ENCODE measurements around the gene FOXK2. TPM values are rescaled to one million over a fixed set of nuclear protein-coding genes. Genes with fewer than 3 reads are reported as not detected.

The FOXK2 gene
- 10 to 100 TPM; 11.6 to 25.9 (median 18.0) TPM for polyA plus RNA-seq
- long read RNA-seq, donor 1, result 0 reads
- long read RNA-seq, donor 2, full-length matches to known transcripts, result 8 of 27 reads
- long read RNA-seq, donor 2, partial matches to known transcripts, result 8 of 27 reads
- long read RNA-seq, donor 2, other reads (novel, unspliced or antisense), result 11 of 27 reads
- long read RNA-seq, donor 3, full-length matches to known transcripts, result 15 of 15 reads
- long read RNA-seq, donor 3, partial matches to known transcripts, result 0 of 15 reads
- long read RNA-seq, donor 3, other reads (novel, unspliced or antisense), result 0 of 15 reads
- long read RNA-seq, donor 4, result 0 reads
- long read RNA-seq, donor 5, full-length matches to known transcripts, result 8 of 8 reads
- long read RNA-seq, donor 5, partial matches to known transcripts, result 0 of 8 reads
- long read RNA-seq, donor 5, other reads (novel, unspliced or antisense), result 0 of 8 reads
- long read RNA-seq, donor 6, full-length matches to known transcripts, result 4 of 18 reads
- long read RNA-seq, donor 6, partial matches to known transcripts, result 14 of 18 reads
- long read RNA-seq, donor 6, other reads (novel, unspliced or antisense), result 0 of 18 reads
- long read RNA-seq, donor 7, full-length matches to known transcripts, result 15 of 120 reads
- long read RNA-seq, donor 7, partial matches to known transcripts, result 74 of 120 reads
- long read RNA-seq, donor 7, other reads (novel, unspliced or antisense), result 31 of 120 reads
- long read RNA-seq, donor 8, result 0 reads
- long read RNA-seq, donor 9, full-length matches to known transcripts, result 6 of 6 reads
- long read RNA-seq, donor 9, partial matches to known transcripts, result 0 of 6 reads
- long read RNA-seq, donor 9, other reads (novel, unspliced or antisense), result 0 of 6 reads
- long read RNA-seq, donor 10, full-length matches to known transcripts, result 14 of 32 reads
- long read RNA-seq, donor 10, partial matches to known transcripts, result 18 of 32 reads
- long read RNA-seq, donor 10, other reads (novel, unspliced or antisense), result 0 of 32 reads

GRCh38 chr17:82518826-82519810, at the start of gene FOXK2:
TSS of gene FOXK2 (plus strand) at chr17:82519732. CDS start at chr17:82519889, 157 bp downstream.
- Histone ChIP-seq H3K27ac (ENCODE audit: low read depth in 1 of 3, low read length in 2 of 3) (peak within 1 kb of the TSS; percentile 72 to 99 (median 95)), H3K9me3 (ENCODE audit: control insufficient read depth in 2 of 2, insufficient read depth in 1 of 2, low read depth in 1 of 2, low read length in 1 of 2) (peaks cover 0 to under 1% of the 10 kb centered on the region in 2 donors), H3K4me1 (ENCODE audit: control insufficient read depth in 3 of 3, insufficient read depth in 2 of 3, low read depth in 1 of 3, low read length in 2 of 3) (peaks cover 0 to 2% (median 0%) of the 10 kb centered on the region in 3 donors), H3K27me3 (ENCODE audit: control insufficient read depth in 3 of 3, insufficient read depth in 3 of 3, low read length in 3 of 3) (no peaks in the 10 kb centered on the region), H3K4me3 (ENCODE audit: low read depth in 1 of 3, low read length in 3 of 3) (peak within 1 kb of the TSS; percentile 72 to 88 (median 88)), H3K36me3 (ENCODE audit: control insufficient read depth in 3 of 3, insufficient read depth in 2 of 3, low read depth in 1 of 3, low read length in 3 of 3) (peaks cover 0 to 7% (median 0%) of the 10 kb centered on the region in 3 donors)
- FAIRE-seq, result no peak
- 2 to 3% (median 2%) methylated on average over 46 to 114 of the region's 114 CpGs for WGBS, 3 donors
- DNase-seq, result peak; percentile 94 to 98

GRCh38 chr17:82470065-82470464, 49.5 kb upstream of the FOXK2 start:
- WGBS, 3 donors, result 96 to 98% (median 98%) methylated on average over 7 of the region's 7 CpGs
- FAIRE-seq (no peak), DNase-seq (no peak)
- peaks cover 9 to 72% (median 9%) of the 10 kb centered on the region in 3 donors for H3K36me3 ChIP-seq (ENCODE audit: control insufficient read depth in 3 of 3, insufficient read depth in 2 of 3, low read depth in 1 of 3, low read length in 3 of 3)
- H3K4me3 ChIP-seq (ENCODE audit: low read depth in 1 of 3, low read length in 3 of 3), result no peak overlapping the region
- H3K9me3 ChIP-seq (ENCODE audit: control insufficient read depth in 2 of 2, insufficient read depth in 1 of 2, low read depth in 1 of 2, low read length in 1 of 2), result no peaks in the 10 kb centered on the region
- H3K4me1 ChIP-seq (ENCODE audit: control insufficient read depth in 3 of 3, insufficient read depth in 2 of 3, low read depth in 1 of 3, low read length in 2 of 3), result no peaks in the 10 kb centered on the region
- no peaks in the 10 kb centered on the region for H3K27me3 ChIP-seq (ENCODE audit: control insufficient read depth in 3 of 3, insufficient read depth in 3 of 3, low read length in 3 of 3)
- H3K27ac ChIP-seq (ENCODE audit: low read depth in 1 of 3, low read length in 2 of 3), result no peak overlapping the region

GRCh38 chr17:82474223-82475010, 45.1 kb upstream of the FOXK2 start:
- Histone ChIP-seq H3K9me3 (ENCODE audit: control insufficient read depth in 2 of 2, insufficient read depth in 1 of 2, low read depth in 1 of 2, low read length in 1 of 2) (no peaks in the 10 kb centered on the region), H3K4me1 (ENCODE audit: control insufficient read depth in 3 of 3, insufficient read depth in 2 of 3, low read depth in 1 of 3, low read length in 2 of 3) (no peaks in the 10 kb centered on the region), H3K27ac (ENCODE audit: low read depth in 1 of 3, low read length in 2 of 3) (no peak overlapping the region), H3K4me3 (ENCODE audit: low read depth in 1 of 3, low read length in 3 of 3) (no peak overlapping the region), H3K36me3 (ENCODE audit: control insufficient read depth in 3 of 3, insufficient read depth in 2 of 3, low read depth in 1 of 3, low read length in 3 of 3) (peaks cover 5 to 76% (median 13%) of the 10 kb centered on the region in 3 donors), H3K27me3 (ENCODE audit: control insufficient read depth in 3 of 3, insufficient read depth in 3 of 3, low read length in 3 of 3) (no peaks in the 10 kb centered on the region)
- 86 to 87% (median 87%) methylated on average over 11 of the region's 11 CpGs for WGBS, 3 donors
- FAIRE-seq, result no peak
- DNase-seq, result no peak

- Histone ChIP-seq H3K4me1 (ENCODE audit: control insufficient read depth in 3 of 3, insufficient read depth in 2 of 3, low read depth in 1 of 3, low read length in 2 of 3) (no peaks in the 10 kb centered on the region), H3K27me3 (ENCODE audit: control insufficient read depth in 3 of 3, insufficient read depth in 3 of 3, low read length in 3 of 3) (no peaks in the 10 kb centered on the region), H3K36me3 (ENCODE audit: control insufficient read depth in 3 of 3, insufficient read depth in 2 of 3, low read depth in 1 of 3, low read length in 3 of 3) (peaks cover 5 to 78% (median 23%) of the 10 kb centered on the region in 3 donors), H3K27ac (ENCODE audit: low read depth in 1 of 3, low read length in 2 of 3) (no peak overlapping the region), H3K4me3 (ENCODE audit: low read depth in 1 of 3, low read length in 3 of 3) (no peak overlapping the region), H3K9me3 (ENCODE audit: control insufficient read depth in 2 of 2, insufficient read depth in 1 of 2, low read depth in 1 of 2, low read length in 1 of 2) (no peaks in the 10 kb centered on the region)
- no peak for DNase-seq
- 90 to 96% (median 95%) methylated on average over 7 to 8 of the region's 8 CpGs for WGBS, 3 donors
- no peak for FAIRE-seq
Observed at GRCh38 chr17:82475458-82475857, 44.1 kb upstream of the FOXK2 start.

- Histone ChIP-seq H3K36me3 (ENCODE audit: control insufficient read depth in 3 of 3, insufficient read depth in 2 of 3, low read depth in 1 of 3, low read length in 3 of 3) (peaks cover 8 to 77% (median 30%) of the 10 kb centered on the region in 3 donors), H3K27ac (ENCODE audit: low read depth in 1 of 3, low read length in 2 of 3) (no peak overlapping the region), H3K4me3 (ENCODE audit: low read depth in 1 of 3, low read length in 3 of 3) (no peak overlapping the region), H3K4me1 (ENCODE audit: control insufficient read depth in 3 of 3, insufficient read depth in 2 of 3, low read depth in 1 of 3, low read length in 2 of 3) (no peaks in the 10 kb centered on the region), H3K27me3 (ENCODE audit: control insufficient read depth in 3 of 3, insufficient read depth in 3 of 3, low read length in 3 of 3) (no peaks in the 10 kb centered on the region), H3K9me3 (ENCODE audit: control insufficient read depth in 2 of 2, insufficient read depth in 1 of 2, low read depth in 1 of 2, low read length in 1 of 2) (no peaks in the 10 kb centered on the region)
- WGBS, 3 donors, result 80 to 94% (median 86%) methylated on average over 8 of the region's 8 CpGs
- DNase-seq, result no peak
- no peak for FAIRE-seq
Observed at GRCh38 chr17:82477934-82478333, 41.6 kb upstream of the FOXK2 start.

GRCh38 chr17:82479602-82480001, 39.9 kb upstream of the FOXK2 start:
- no peak for DNase-seq
- Histone ChIP-seq H3K9me3 (ENCODE audit: control insufficient read depth in 2 of 2, insufficient read depth in 1 of 2, low read depth in 1 of 2, low read length in 1 of 2) (no peaks in the 10 kb centered on the region), H3K4me3 (ENCODE audit: low read depth in 1 of 3, low read length in 3 of 3) (no peak overlapping the region), H3K4me1 (ENCODE audit: control insufficient read depth in 3 of 3, insufficient read depth in 2 of 3, low read depth in 1 of 3, low read length in 2 of 3) (no peaks in the 10 kb centered on the region), H3K27me3 (ENCODE audit: control insufficient read depth in 3 of 3, insufficient read depth in 3 of 3, low read length in 3 of 3) (no peaks in the 10 kb centered on the region), H3K27ac (ENCODE audit: low read depth in 1 of 3, low read length in 2 of 3) (no peak overlapping the region), H3K36me3 (ENCODE audit: control insufficient read depth in 3 of 3, insufficient read depth in 2 of 3, low read depth in 1 of 3, low read length in 3 of 3) (peaks cover 14 to 82% (median 30%) of the 10 kb centered on the region in 3 donors)
- FAIRE-seq, result no peak
- WGBS, 3 donors, result 83 to 90% (median 85%) methylated on average over 5 of the region's 5 CpGs

GRCh38 chr17:82480318-82480717, 39.2 kb upstream of the FOXK2 start:
- no peaks in the 10 kb centered on the region for H3K4me1 ChIP-seq (ENCODE audit: control insufficient read depth in 3 of 3, insufficient read depth in 2 of 3, low read depth in 1 of 3, low read length in 2 of 3)
- no peaks in the 10 kb centered on the region for H3K27me3 ChIP-seq (ENCODE audit: control insufficient read depth in 3 of 3, insufficient read depth in 3 of 3, low read length in 3 of 3)
- H3K27ac ChIP-seq (ENCODE audit: low read depth in 1 of 3, low read length in 2 of 3), result no peak overlapping the region
- no peaks in the 10 kb centered on the region for H3K9me3 ChIP-seq (ENCODE audit: control insufficient read depth in 2 of 2, insufficient read depth in 1 of 2, low read depth in 1 of 2, low read length in 1 of 2)
- no peak overlapping the region for H3K4me3 ChIP-seq (ENCODE audit: low read depth in 1 of 3, low read length in 3 of 3)
- peaks cover 16 to 81% (median 27%) of the 10 kb centered on the region in 3 donors for H3K36me3 ChIP-seq (ENCODE audit: control insufficient read depth in 3 of 3, insufficient read depth in 2 of 3, low read depth in 1 of 3, low read length in 3 of 3)
- WGBS, 3 donors, result 86 to 97% (median 96%) methylated on average over 9 of the region's 9 CpGs
- no peak for FAIRE-seq
- DNase-seq, result no peak
